Keratinocyte (primary cell): Measurements from ENCODE around the gene C1R.

Source experiments
- EZH2 ChIP-seq: IDR thresholded peaks from one replicate; pipeline ENCODE4 v1.6.1; 2012; ENCODE audit warnings: inconsistent platforms, mild to moderate bottlenecking, low read length, moderate library complexity
- TF ChIP-seq, protein P1 (sequence below), 3 experiments: IDR thresholded peaks in 1 of 3; conservative IDR thresholded peaks in 1 of 3; optimal IDR thresholded peaks in 1 of 3; 2 replicates in 2 of 3; 3 replicates in 1 of 3; pipeline versions ENCODE3 to v1.5.1; 2011; ENCODE audit warnings: low read length in 3 of 3, mild to moderate bottlenecking in 3 of 3, moderate library complexity in 2 of 3, control low read depth in 1 of 3, inconsistent platforms in 1 of 3; ENCODE audit not compliant: insufficient read depth in 2 of 3; ENCODE audit errors: extremely low read depth in 1 of 3

DNA sequence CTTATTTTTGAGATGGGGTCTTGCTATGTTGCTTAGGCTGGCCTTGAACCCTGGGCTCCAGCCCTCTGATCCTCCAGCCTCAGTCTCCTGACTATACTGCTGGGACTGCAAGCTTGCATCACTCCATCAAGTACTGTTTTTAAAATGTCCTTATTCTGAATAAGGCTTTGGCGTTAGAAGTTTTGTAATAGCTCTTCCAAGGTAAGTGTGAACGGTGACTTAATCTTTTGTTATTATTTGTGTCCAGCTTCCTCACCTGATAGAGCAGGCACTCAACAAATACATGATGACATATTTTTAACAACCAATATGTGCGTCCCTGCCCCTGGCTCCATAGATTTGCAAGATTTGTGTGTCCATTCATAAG is 15.4 kb upstream of the C1R start:
- TF ChIP-seq, protein P1, sequence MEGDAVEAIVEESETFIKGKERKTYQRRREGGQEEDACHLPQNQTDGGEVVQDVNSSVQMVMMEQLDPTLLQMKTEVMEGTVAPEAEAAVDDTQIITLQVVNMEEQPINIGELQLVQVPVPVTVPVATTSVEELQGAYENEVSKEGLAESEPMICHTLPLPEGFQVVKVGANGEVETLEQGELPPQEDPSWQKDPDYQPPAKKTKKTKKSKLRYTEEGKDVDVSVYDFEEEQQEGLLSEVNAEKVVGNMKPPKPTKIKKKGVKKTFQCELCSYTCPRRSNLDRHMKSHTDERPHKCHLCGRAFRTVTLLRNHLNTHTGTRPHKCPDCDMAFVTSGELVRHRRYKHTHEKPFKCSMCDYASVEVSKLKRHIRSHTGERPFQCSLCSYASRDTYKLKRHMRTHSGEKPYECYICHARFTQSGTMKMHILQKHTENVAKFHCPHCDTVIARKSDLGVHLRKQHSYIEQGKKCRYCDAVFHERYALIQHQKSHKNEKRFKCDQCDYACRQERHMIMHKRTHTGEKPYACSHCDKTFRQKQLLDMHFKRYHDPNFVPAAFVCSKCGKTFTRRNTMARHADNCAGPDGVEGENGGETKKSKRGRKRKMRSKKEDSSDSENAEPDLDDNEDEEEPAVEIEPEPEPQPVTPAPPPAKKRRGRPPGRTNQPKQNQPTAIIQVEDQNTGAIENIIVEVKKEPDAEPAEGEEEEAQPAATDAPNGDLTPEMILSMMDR (optimal IDR thresholded peaks at IDR 0.05 in 1 of 3, IDR thresholded peaks at IDR 0.05 in 1 of 3, conservative IDR thresholded peaks at IDR 0.05 in 1 of 3; ENCODE audit: extremely low read depth in 1 of 3, insufficient read depth in 2 of 3, low read length in 3 of 3) = no peak
- no peak for TF ChIP-seq EZH2
